GM23338 (cell line): ENCODE measurements around the gene KDM4C. TPM values are rescaled to one million over a fixed set of nuclear protein-coding genes. Genes with fewer than 3 reads are reported as not detected.

Experiments
- ATAC-seq: fragments of 200-7000 bp; cut with Tn5 transposase; 3 replicates; pipeline ENCODE4 v1.9.1; 2020
- DNase-seq: peaks from one replicate; pipeline ENCODE4 v3.0.0-alpha.2; 2015; ENCODE audit warnings: low spot score
- H2AFZ ChIP-seq: fragments of 200-600 bp; sonication (generic); 2 replicates; pipeline ENCODE4 v1.8.0; 2016; ENCODE audit warnings: antibody characterized with exemption, mild to moderate bottlenecking, moderate library complexity
- H3F3A ChIP-seq: fragments of 200-600 bp; sonication (generic); replicated peaks from 2 replicates; pipeline ENCODE4 v1.8.0; 2017; ENCODE audit warnings: antibody characterized with exemption, mixed run types, low read depth
- H3K27ac ChIP-seq: fragments of 200-600 bp; sonication (generic); 2 replicates; pipeline ENCODE4 v1.6.1; 2016; ENCODE audit warnings: low read depth
- H3K27me3 ChIP-seq: fragments of 200-600 bp; sonication (generic); 2 replicates; pipeline ENCODE4 v1.8.0; 2016; ENCODE audit warnings: mild to moderate bottlenecking, mixed run types, moderate library complexity; ENCODE audit not compliant: insufficient read depth
- H3K36me3 ChIP-seq: fragments of 200-600 bp; sonication (generic); 2 replicates; pipeline ENCODE4 v1.8.0; 2016; ENCODE audit warnings: mild to moderate bottlenecking; ENCODE audit not compliant: insufficient read depth
- H3K4me1 ChIP-seq: fragments of 200-600 bp; sonication (generic); 2 replicates; pipeline ENCODE4 v1.8.0; 2016; ENCODE audit warnings: mild to moderate bottlenecking, moderate library complexity; ENCODE audit not compliant: insufficient read depth
- H3K4me2 ChIP-seq: fragments of 200-600 bp; sonication (generic); 2 replicates; pipeline ENCODE4 v1.7.1; 2017; ENCODE audit warnings: mixed run types
- H3K4me3 ChIP-seq: fragments of 200-600 bp; sonication (generic); 2 replicates; pipeline ENCODE4 v1.6.1; 2016; ENCODE audit warnings: mixed run types
- H3K79me2 ChIP-seq: fragments of 200-600 bp; sonication (generic); replicated peaks from 2 replicates; pipeline ENCODE4 v1.8.0; 2017; ENCODE audit warnings: mild to moderate bottlenecking; ENCODE audit not compliant: insufficient read depth
- H3K9me2 ChIP-seq: fragments of 200-600 bp; sonication (generic); 2 replicates; pipeline ENCODE4 v1.8.0; 2017; ENCODE audit not compliant: insufficient read depth
- H4K20me1 ChIP-seq: fragments of 200-600 bp; sonication (generic); replicated peaks from 2 replicates; pipeline ENCODE4 v1.8.0; 2017; ENCODE audit warnings: mild to moderate bottlenecking; ENCODE audit not compliant: insufficient read depth
- H3K27ac Mint-ChIP-seq: 2 replicates; pipeline ENCODE4 v1.8.0; 2020; ENCODE audit warnings: inconsistent platforms, mild to moderate bottlenecking, moderate library complexity, mixed read lengths
- H3K27me3 Mint-ChIP-seq: 3 replicates; pipeline ENCODE4 v1.8.0; 2022; ENCODE audit warnings: low read depth, mild to moderate bottlenecking, moderate library complexity, mixed read lengths, inconsistent platforms; ENCODE audit not compliant: insufficient read depth, poor library complexity
- H3K36me3 Mint-ChIP-seq: 3 replicates; pipeline ENCODE4 v1.8.0; 2021; ENCODE audit warnings: low read depth, mild to moderate bottlenecking, inconsistent platforms, moderate library complexity, mixed read lengths
- H3K4me1 Mint-ChIP-seq: 3 replicates; pipeline ENCODE4 v1.8.0; 2020; ENCODE audit warnings: mild to moderate bottlenecking, inconsistent platforms, mixed read lengths
- H3K4me3 Mint-ChIP-seq: 3 replicates; pipeline ENCODE4 v1.8.0; 2021; ENCODE audit warnings: moderate library complexity, mild to moderate bottlenecking, inconsistent platforms, mixed read lengths
- H3K9me3 Mint-ChIP-seq: 3 replicates; pipeline ENCODE4 v1.8.0; 2020; ENCODE audit warnings: moderate library complexity, mild to moderate bottlenecking, inconsistent platforms, mixed read lengths
- CREB1 ChIP-seq: fragments of 250-450 bp; sonication (Bioruptor Pico); IDR thresholded peaks from 2 replicates; pipeline ENCODE4 v1.5.0; 2020; ENCODE audit warnings: low read depth, mild to moderate bottlenecking, moderate library complexity
- CTCF ChIP-seq, 2 experiments: fragments of 200-600 bp in 1 of 2; sonication (generic) in 1 of 2; conservative IDR thresholded peaks; 2 replicates each; pipeline versions ENCODE4 v1.5.1 to v1.6.1; 2016 to 2017; ENCODE audit warnings: antibody characterized with exemption in 2 of 2, low read depth in 2 of 2, mild to moderate bottlenecking in 2 of 2, moderate library complexity in 1 of 2
- EZH2 ChIP-seq: fragments of 200-600 bp; sonication (generic); IDR thresholded peaks from one replicate; pipeline ENCODE4 v1.8.0; 2017; ENCODE audit warnings: antibody characterized with exemption, mild to moderate bottlenecking, low read depth; ENCODE audit not compliant: unreplicated experiment
- EZH2phosphoT487 ChIP-seq: fragments of 200-600 bp; sonication (generic); IDR thresholded peaks from one replicate; pipeline ENCODE4 v1.8.1; 2018; ENCODE audit warnings: antibody characterized with exemption; ENCODE audit not compliant: unreplicated experiment
- JUNB ChIP-seq: IDR thresholded peaks from one replicate; pipeline ENCODE4 v1.6.1; 2016; ENCODE audit warnings: antibody characterized with exemption; ENCODE audit not compliant: unreplicated experiment
- NANOG ChIP-seq: IDR thresholded peaks from 2 replicates; pipeline ENCODE4 v1.6.1; 2016; ENCODE audit warnings: antibody characterized with exemption, borderline replicate concordance
- POLR2AphosphoS5 ChIP-seq: IDR thresholded peaks from 2 replicates; pipeline ENCODE4 v1.6.1; 2016; ENCODE audit warnings: antibody characterized with exemption, low read depth
- REST ChIP-seq: IDR thresholded peaks from one replicate; pipeline ENCODE4 v1.6.1; 2018; ENCODE audit warnings: antibody characterized with exemption; ENCODE audit not compliant: unreplicated experiment
- STAT1 ChIP-seq: IDR thresholded peaks from one replicate; pipeline ENCODE4 v1.6.1; 2016; ENCODE audit warnings: antibody characterized with exemption; ENCODE audit not compliant: unreplicated experiment
- ZNF114 ChIP-seq: fragments of 250-450 bp; sonication (Bioruptor Pico); IDR thresholded peaks from 2 replicates; pipeline ENCODE4 v1.5.0; 2020; ENCODE audit warnings: mild to moderate bottlenecking, moderate library complexity
- ZNF331 ChIP-seq: fragments of 250-450 bp; sonication (Bioruptor Pico); IDR thresholded peaks from 2 replicates; pipeline ENCODE4 v1.5.0; 2020; ENCODE audit warnings: low read depth, mild to moderate bottlenecking, moderate library complexity
- polyA plus RNA-seq: library from polyadenylated mRNA; unstranded; fragments of >200 nt; fragmentation: Nextera tagmentation; extraction: Ambion mirVana; gene quantifications from 2 replicates; pipeline ENCODE4 v1.2.1, GENCODE V29; 2016
- total RNA-seq: library from RNA; depleted of rRNA; stranded (reverse); fragments of >200 nt; shearing (Covaris generic); gene quantifications from 2 replicates; pipeline ENCODE4 v1.2.3, GENCODE V29; 2014
- TF ChIP-seq, protein P1 (sequence below): IDR thresholded peaks from 2 replicates; pipeline ENCODE4 v1.6.1; 2016; ENCODE audit warnings: antibody characterized with exemption
- TF ChIP-seq, protein P2 (sequence below): fragments of 250-450 bp; sonication (Bioruptor Pico); IDR thresholded peaks from 2 replicates; pipeline ENCODE4 v1.5.0; 2020; ENCODE audit warnings: mild to moderate bottlenecking, moderate library complexity

The KDM4C gene
- total and polyA plus RNA-seq, 2 experiments from 2014 or later: 12.0 to 43.8 TPM

- no peak overlapping the region for H3K4me3 ChIP-seq
- no peak overlapping the region for H2AFZ ChIP-seq
- TF ChIP-seq NANOG: no peak
- no peak for TF ChIP-seq JUNB
- TF ChIP-seq CTCF (conservative IDR thresholded peaks at IDR 0.05; ENCODE audit: low read depth in 2 of 2): no peak
- no peak for TF ChIP-seq ZNF114 (CRISPR knock-in tag)
- TF ChIP-seq POLR2AphosphoS5: no peak
- no peak for TF ChIP-seq EZH2
- TF ChIP-seq CREB1 (CRISPR knock-in tag): no peak
- TF ChIP-seq REST: no peak
- no peak for TF ChIP-seq EZH2phosphoT487
- no peak for TF ChIP-seq ZNF331 (CRISPR knock-in tag)
- no peak for TF ChIP-seq STAT1
- TF ChIP-seq, protein P1, sequence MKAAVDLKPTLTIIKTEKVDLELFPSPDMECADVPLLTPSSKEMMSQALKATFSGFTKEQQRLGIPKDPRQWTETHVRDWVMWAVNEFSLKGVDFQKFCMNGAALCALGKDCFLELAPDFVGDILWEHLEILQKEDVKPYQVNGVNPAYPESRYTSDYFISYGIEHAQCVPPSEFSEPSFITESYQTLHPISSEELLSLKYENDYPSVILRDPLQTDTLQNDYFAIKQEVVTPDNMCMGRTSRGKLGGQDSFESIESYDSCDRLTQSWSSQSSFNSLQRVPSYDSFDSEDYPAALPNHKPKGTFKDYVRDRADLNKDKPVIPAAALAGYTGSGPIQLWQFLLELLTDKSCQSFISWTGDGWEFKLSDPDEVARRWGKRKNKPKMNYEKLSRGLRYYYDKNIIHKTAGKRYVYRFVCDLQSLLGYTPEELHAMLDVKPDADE: no peak
- TF ChIP-seq, protein P2, sequence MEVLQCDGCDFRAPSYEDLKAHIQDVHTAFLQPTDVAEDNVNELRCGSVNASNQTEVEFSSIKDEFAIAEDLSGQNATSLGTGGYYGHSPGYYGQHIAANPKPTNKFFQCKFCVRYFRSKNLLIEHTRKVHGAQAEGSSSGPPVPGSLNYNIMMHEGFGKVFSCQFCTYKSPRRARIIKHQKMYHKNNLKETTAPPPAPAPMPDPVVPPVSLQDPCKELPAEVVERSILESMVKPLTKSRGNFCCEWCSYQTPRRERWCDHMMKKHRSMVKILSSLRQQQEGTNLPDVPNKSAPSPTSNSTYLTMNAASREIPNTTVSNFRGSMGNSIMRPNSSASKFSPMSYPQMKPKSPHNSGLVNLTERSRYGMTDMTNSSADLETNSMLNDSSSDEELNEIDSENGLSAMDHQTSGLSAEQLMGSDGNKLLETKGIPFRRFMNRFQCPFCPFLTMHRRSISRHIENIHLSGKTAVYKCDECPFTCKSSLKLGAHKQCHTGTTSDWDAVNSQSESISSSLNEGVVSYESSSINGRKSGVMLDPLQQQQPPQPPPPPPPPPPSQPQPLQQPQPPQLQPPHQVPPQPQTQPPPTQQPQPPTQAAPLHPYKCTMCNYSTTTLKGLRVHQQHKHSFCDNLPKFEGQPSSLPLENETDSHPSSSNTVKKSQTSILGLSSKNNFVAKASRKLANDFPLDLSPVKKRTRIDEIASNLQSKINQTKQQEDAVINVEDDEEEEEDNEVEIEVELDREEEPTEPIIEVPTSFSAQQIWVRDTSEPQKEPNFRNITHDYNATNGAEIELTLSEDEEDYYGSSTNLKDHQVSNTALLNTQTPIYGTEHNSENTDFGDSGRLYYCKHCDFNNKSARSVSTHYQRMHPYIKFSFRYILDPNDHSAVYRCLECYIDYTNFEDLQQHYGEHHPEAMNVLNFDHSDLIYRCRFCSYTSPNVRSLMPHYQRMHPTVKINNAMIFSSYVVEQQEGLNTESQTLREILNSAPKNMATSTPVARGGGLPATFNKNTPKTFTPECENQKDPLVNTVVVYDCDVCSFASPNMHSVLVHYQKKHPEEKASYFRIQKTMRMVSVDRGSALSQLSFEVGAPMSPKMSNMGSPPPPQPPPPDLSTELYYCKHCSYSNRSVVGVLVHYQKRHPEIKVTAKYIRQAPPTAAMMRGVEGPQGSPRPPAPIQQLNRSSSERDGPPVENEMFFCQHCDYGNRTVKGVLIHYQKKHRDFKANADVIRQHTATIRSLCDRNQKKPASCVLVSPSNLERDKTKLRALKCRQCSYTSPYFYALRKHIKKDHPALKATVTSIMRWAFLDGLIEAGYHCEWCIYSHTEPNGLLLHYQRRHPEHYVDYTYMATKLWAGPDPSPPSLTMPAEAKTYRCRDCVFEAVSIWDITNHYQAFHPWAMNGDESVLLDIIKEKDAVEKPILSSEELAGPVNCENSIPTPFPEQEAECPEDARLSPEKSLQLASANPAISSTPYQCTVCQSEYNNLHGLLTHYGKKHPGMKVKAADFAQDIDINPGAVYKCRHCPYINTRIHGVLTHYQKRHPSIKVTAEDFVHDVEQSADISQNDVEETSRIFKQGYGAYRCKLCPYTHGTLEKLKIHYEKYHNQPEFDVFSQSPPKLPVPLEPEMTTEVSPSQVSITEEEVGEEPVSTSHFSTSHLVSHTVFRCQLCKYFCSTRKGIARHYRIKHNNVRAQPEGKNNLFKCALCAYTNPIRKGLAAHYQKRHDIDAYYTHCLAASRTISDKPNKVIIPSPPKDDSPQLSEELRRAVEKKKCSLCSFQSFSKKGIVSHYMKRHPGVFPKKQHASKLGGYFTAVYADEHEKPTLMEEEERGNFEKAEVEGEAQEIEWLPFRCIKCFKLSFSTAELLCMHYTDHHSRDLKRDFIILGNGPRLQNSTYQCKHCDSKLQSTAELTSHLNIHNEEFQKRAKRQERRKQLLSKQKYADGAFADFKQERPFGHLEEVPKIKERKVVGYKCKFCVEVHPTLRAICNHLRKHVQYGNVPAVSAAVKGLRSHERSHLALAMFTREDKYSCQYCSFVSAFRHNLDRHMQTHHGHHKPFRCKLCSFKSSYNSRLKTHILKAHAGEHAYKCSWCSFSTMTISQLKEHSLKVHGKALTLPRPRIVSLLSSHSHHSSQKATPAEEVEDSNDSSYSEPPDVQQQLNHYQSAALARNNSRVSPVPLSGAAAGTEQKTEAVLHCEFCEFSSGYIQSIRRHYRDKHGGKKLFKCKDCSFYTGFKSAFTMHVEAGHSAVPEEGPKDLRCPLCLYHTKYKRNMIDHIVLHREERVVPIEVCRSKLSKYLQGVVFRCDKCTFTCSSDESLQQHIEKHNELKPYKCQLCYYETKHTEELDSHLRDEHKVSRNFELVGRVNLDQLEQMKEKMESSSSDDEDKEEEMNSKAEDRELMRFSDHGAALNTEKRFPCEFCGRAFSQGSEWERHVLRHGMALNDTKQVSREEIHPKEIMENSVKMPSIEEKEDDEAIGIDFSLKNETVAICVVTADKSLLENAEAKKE (CRISPR knock-in tag): no peak
- H3K4me2 ChIP-seq: no peak overlapping the region
- H3K4me1 ChIP-seq: no peaks in the 10 kb centered on the region
- H3K79me2 ChIP-seq: no peaks in the 10 kb centered on the region
- H3K27me3 ChIP-seq: no peaks in the 10 kb centered on the region
- H3K36me3 ChIP-seq: no peaks in the 10 kb centered on the region
- Mint-ChIP-seq H3K4me3 (no peak overlapping the region), H3K27ac (no peak overlapping the region), H3K27me3 (peaks cover 6% of the 10 kb centered on the region), H3K4me1 (no peaks in the 10 kb centered on the region), H3K9me3 (peaks cover 14% of the 10 kb centered on the region), H3K36me3 (peaks cover 11% of the 10 kb centered on the region; the same call in 2 of the 3 replicates)
- H3F3A ChIP-seq: peaks cover 13% of the 10 kb centered on the region
- DNase-seq (no peak), ATAC-seq (no peak)
- H4K20me1 ChIP-seq: no peaks in the 10 kb centered on the region
- H3K27ac ChIP-seq: no peak overlapping the region
- H3K9me2 ChIP-seq: no peaks in the 10 kb centered on the region
Observed at GRCh38 chr9:6711403-6711802, 46.4 kb upstream of the KDM4C start.
